A673 (cell line): ENCODE results near the gene SNAI3. TPM values are rescaled to one million over a fixed set of nuclear protein-coding genes. Genes with fewer than 3 reads are reported as not detected.

Experiments used
- BruUV-seq: library from RNA; stranded (reverse); fragments of 400-500 nt; replicated peaks from 2 replicates; lab custom pipeline; 2021; lab: Mats Ljungman, UMichigan
- CTCF ChIA-PET: fragments of 300-600 bp; sonication (Branson Sonifier 250); formaldehyde crosslinking; loops from one replicate; lab custom pipeline; 2022; ENCODE audit warnings: antibody characterized with exemption; lab: Charles Lee
- POLR2A ChIA-PET: fragments of 300-600 bp; sonication (Branson Sonifier 250); formaldehyde crosslinking; loops from one replicate; lab custom pipeline; 2022; ENCODE audit warnings: antibody characterized with exemption; ENCODE audit not compliant: low non-redundant PET; lab: Charles Lee
- DNase-seq: peaks from one replicate; pipeline ENCODE4 v3.0.0-alpha.2; 2015; ENCODE audit warnings: low spot score
- H3K27ac ChIP-seq: fragments of 200-600 bp; sonication (generic); 2 replicates; pipeline ENCODE4 v1.5.1; 2016; ENCODE audit warnings: mixed run types, low read depth, mild to moderate bottlenecking, mixed read lengths, antibody characterized with exemption, low read length; ENCODE audit not compliant: poor library complexity, severe bottlenecking
- H3K27me3 ChIP-seq: fragments of 200-600 bp; sonication (generic); replicated peaks from 2 replicates; pipeline ENCODE4 v1.6.1; 2017; ENCODE audit warnings: mixed run types, low read depth, mild to moderate bottlenecking, mixed read lengths, antibody characterized with exemption, low read length; ENCODE audit not compliant: insufficient read depth, poor library complexity
- H3K36me3 ChIP-seq: fragments of 200-600 bp; sonication (generic); 2 replicates; pipeline ENCODE4 v1.6.1; 2016; ENCODE audit warnings: mixed run types, mild to moderate bottlenecking, mixed read lengths, antibody characterized with exemption, low read length; ENCODE audit not compliant: insufficient read depth, poor library complexity, severe bottlenecking
- H3K4me1 ChIP-seq: fragments of 200-600 bp; sonication (generic); 2 replicates; pipeline ENCODE4 v1.6.1; 2017; ENCODE audit warnings: mixed run types, mild to moderate bottlenecking, mixed read lengths, antibody characterized with exemption, low read length; ENCODE audit not compliant: insufficient read depth, poor library complexity, severe bottlenecking
- H3K4me3 ChIP-seq: fragments of 200-600 bp; sonication (generic); 2 replicates; pipeline ENCODE4 v1.5.1; 2016; ENCODE audit warnings: low read depth, mixed run types, mild to moderate bottlenecking, mixed read lengths, low read length; ENCODE audit not compliant: poor library complexity, severe bottlenecking
- H3K9me3 ChIP-seq: fragments of 200-600 bp; sonication (generic); 2 replicates; pipeline ENCODE4 v1.6.1; 2016; ENCODE audit warnings: mixed run types, low read depth, mild to moderate bottlenecking, mixed read lengths, antibody characterized with exemption, low read length; ENCODE audit not compliant: poor library complexity, severe bottlenecking
- EZH2 ChIP-seq: fragments of 200-600 bp; sonication (generic); IDR thresholded peaks from 2 replicates; pipeline ENCODE4 v1.6.1; 2017; ENCODE audit warnings: borderline replicate concordance, low read depth, mild to moderate bottlenecking, mixed read lengths, antibody characterized with exemption, low read length; ENCODE audit not compliant: poor library complexity, severe bottlenecking
- intact Hi-C: fragments of 100-400 bp; cut with micrococcal nuclease; formaldehyde crosslinking; loops from one replicate; pipeline ENCODE4 v1.10.0; 2022; ENCODE audit not compliant: unreplicated experiment
- total RNA-seq: library from RNA; stranded (reverse); gene quantifications from 2 replicates; pipeline ENCODE4 v1.2.3, GENCODE V29; 2021
- TF ChIP-seq, protein P1 (sequence below): fragments of 300-800, 200-600 bp; sonication (generic); conservative IDR thresholded peaks from 2 replicates; pipeline ENCODE4 v1.5.1; 2017; ENCODE audit warnings: low read depth, mild to moderate bottlenecking, antibody characterized with exemption, low read length, moderate library complexity, mixed read lengths

Gene SNAI3
- total RNA-seq, 1 experiment from 2014 or later, result not detected

DNA sequence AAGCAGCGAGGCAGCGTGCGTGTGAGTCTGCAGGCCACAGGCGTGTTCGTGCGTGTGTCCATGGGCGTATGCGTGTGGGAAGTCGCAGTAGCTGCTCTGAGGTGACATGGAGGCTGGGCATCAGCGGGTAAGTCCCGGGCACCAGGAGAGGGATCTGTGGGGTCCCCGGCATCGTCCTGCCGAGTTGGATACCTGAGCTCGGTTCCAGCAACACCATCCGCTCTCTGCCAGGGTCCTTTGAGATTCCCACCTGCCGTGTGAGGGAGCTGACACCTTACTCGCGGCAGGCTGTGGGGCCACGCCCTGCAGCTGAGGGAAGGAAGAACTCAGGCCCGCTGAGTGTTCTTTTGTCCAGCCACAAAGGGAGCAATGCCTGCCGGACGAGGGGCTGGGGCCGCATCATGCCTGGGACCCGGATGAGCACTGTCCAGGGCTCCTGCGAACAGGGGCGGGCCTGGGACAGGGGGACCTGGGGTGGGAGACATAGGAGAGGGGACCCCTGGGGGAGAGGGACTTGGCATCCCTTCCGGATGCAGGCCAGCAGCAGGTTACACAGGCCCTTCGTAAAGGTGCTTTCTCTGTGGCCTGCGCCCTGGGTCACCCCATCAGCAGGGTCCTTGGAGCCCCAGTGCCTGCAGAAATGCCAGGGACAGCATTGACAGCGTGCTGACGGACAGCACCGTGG is 5.0 kb upstream of the SNAI3 start:
- no peak for TF ChIP-seq EZH2
- TF ChIP-seq, protein P1, sequence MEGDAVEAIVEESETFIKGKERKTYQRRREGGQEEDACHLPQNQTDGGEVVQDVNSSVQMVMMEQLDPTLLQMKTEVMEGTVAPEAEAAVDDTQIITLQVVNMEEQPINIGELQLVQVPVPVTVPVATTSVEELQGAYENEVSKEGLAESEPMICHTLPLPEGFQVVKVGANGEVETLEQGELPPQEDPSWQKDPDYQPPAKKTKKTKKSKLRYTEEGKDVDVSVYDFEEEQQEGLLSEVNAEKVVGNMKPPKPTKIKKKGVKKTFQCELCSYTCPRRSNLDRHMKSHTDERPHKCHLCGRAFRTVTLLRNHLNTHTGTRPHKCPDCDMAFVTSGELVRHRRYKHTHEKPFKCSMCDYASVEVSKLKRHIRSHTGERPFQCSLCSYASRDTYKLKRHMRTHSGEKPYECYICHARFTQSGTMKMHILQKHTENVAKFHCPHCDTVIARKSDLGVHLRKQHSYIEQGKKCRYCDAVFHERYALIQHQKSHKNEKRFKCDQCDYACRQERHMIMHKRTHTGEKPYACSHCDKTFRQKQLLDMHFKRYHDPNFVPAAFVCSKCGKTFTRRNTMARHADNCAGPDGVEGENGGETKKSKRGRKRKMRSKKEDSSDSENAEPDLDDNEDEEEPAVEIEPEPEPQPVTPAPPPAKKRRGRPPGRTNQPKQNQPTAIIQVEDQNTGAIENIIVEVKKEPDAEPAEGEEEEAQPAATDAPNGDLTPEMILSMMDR, result no peak
- H3K36me3 ChIP-seq, result no peaks in the 10 kb centered on the region
- no peaks in the 10 kb centered on the region for H3K27me3 ChIP-seq
- ChIA-PET CTCF (no interaction called here), POLR2A (no interaction called here)
- no peak overlapping the region for H3K4me3 ChIP-seq
- DNase-seq, result no peak
- H3K27ac ChIP-seq, result no peak overlapping the region
- H3K9me3 ChIP-seq, result no peaks in the 10 kb centered on the region
- H3K4me1 ChIP-seq, result no peaks in the 10 kb centered on the region
- intact Hi-C loops, result no loop called here
- BruUV-seq, result no TSS peak

- DNase-seq, result no peak
- H3K36me3 ChIP-seq, result no peaks in the 10 kb centered on the region
- no peaks in the 10 kb centered on the region for H3K27me3 ChIP-seq
- BruUV-seq, result no TSS peak
- CTCF ChIA-PET, result no interaction called here
- H3K9me3 ChIP-seq, result no peaks in the 10 kb centered on the region
- peaks cover 3% of the 10 kb centered on the region for H3K4me1 ChIP-seq
- intact Hi-C loops, result no loop called here
- no peak overlapping the region for H3K4me3 ChIP-seq
- H3K27ac ChIP-seq, result no peak overlapping the region
- POLR2A ChIA-PET, result no interaction called here
- TF ChIP-seq, protein P1, result no peak
- TF ChIP-seq EZH2, result no peak
These were observed 4.2 kb upstream of the SNAI3 start for GRCh38 chr16:88690341-88691128.

DNA sequence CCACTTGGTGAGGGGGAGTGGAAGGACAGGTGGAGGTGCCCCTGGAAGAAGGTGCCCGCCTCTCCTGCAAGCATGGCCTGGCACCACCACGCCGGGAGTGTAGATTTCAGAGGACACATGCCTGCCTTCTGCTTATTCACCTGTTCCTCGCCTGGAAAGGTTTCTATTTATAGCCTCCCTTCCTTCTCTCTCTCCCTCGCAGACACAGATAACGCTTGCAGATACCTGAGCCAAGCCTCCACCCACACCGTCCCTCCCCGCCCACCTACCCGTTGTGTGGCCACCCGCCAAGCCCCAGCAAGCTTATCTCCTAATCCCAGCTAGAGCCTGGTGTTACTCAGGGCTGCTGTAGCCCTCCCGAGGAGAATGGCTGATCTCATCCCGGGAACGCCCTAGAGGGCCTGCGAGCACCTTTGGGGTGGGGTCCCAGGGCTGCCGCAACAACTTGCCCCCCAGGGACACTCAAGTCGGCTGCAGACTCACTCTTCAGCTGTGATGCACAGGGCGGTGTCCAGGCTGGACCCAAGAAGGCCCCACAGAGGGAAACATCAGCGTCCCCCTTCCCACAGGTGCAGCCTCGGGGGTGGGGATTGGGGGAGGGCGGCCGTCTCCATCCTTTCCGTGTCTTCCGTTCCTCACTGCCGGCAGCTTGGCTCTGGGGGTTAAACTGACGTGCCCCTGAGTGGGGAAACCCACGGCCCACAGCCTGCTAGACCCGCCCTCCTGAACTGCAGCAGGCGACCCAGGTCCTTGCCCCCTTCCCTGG is 1.9 kb upstream of the SNAI3 start:
- ChIA-PET POLR2A (interaction anchor here (0.6 kb wide), 1 partner anchor 644 kb away, joined by 3 read pairs; no protein-coding TSS in a partner anchor), CTCF (interaction anchor here (0.7 kb wide), 1 partner anchor 200 kb away, joined by 3 read pairs; no protein-coding TSS in a partner anchor)
- DNase-seq, result peak; percentile 37
- Histone ChIP-seq H3K27ac (no peak overlapping the region), H3K27me3 (no peaks in the 10 kb centered on the region), H3K9me3 (no peaks in the 10 kb centered on the region), H3K4me1 (peaks cover 6% of the 10 kb centered on the region), H3K36me3 (no peaks in the 10 kb centered on the region), H3K4me3 (no peak overlapping the region)
- no TSS peak for BruUV-seq
- intact Hi-C loops, result no loop called here
- TF ChIP-seq, protein P1, result no peak
- TF ChIP-seq EZH2, result no peak
